Eye (tissue), 1 donor: ENCODE results near the gene SLC26A3.

Source experiments
- DNase-seq: peaks from one replicate; pipeline ENCODE4 v3.0.0-alpha.2; 2015

The SLC26A3 gene

GRCh38 chr7:107815254-107815882, 12.3 kb upstream of the SLC26A3 start:
- no peak for DNase-seq

GRCh38 chr7:107813524-107813923, 10.5 kb upstream of the SLC26A3 start:
- DNase-seq: no peak

- no peak for DNase-seq
These were observed 8.9 kb upstream of the SLC26A3 start for GRCh38 chr7:107811934-107812333.

- DNase-seq: no peak
These were observed 7.6 kb upstream of the SLC26A3 start for GRCh38 chr7:107810626-107811025.

- DNase-seq: no peak
These were observed 6.2 kb upstream of the SLC26A3 start for GRCh38 chr7:107809179-107809578.

- no peak for DNase-seq
These were observed 3.3 kb downstream of the SLC26A3 start for GRCh38 chr7:107799647-107800264.

GRCh38 chr7:107792364-107792763, 10.7 kb downstream of the SLC26A3 start:
- DNase-seq: no peak

GRCh38 chr7:107789647-107790046, 13.4 kb downstream of the SLC26A3 start:
- DNase-seq: no peak

- DNase-seq: no peak
These were observed 14.4 kb downstream of the SLC26A3 start for GRCh38 chr7:107788662-107789061.

GRCh38 chr7:107788216-107788615, 14.8 kb downstream of the SLC26A3 start:
- no peak for DNase-seq

GRCh38 chr7:107785926-107786325, 17.1 kb downstream of the SLC26A3 start:
- DNase-seq: no peak

- DNase-seq: no peak
These were observed 17.9 kb downstream of the SLC26A3 start for GRCh38 chr7:107785170-107785569.

- DNase-seq: no peak
These were observed 19.4 kb downstream of the SLC26A3 start for GRCh38 chr7:107783648-107784047.

- DNase-seq: no peak
These were observed 20.6 kb downstream of the SLC26A3 start for GRCh38 chr7:107782374-107782773.

GRCh38 chr7:107779647-107780099, 23.4 kb downstream of the SLC26A3 start:
- no peak for DNase-seq

- DNase-seq: no peak
These were observed 24.7 kb downstream of the SLC26A3 start for GRCh38 chr7:107778283-107778682.

- no peak for DNase-seq
These were observed 25.3 kb downstream of the SLC26A3 start for GRCh38 chr7:107777702-107778101.

GRCh38 chr7:107773027-107773426, 30.0 kb downstream of the SLC26A3 start:
- DNase-seq: no peak

GRCh38 chr7:107768263-107768662, 34.8 kb downstream of the SLC26A3 start:
- no peak for DNase-seq

GRCh38 chr7:107767391-107767790, 35.6 kb downstream of the SLC26A3 start:
- no peak for DNase-seq

GRCh38 chr7:107758667-107759066, 44.4 kb downstream of the SLC26A3 start:
- no peak for DNase-seq

- DNase-seq: no peak
These were observed 48.4 kb downstream of the SLC26A3 start for GRCh38 chr7:107754642-107755041.

- no peak for DNase-seq
These were observed 51.9 kb downstream of the SLC26A3 start for GRCh38 chr7:107751113-107751512.

GRCh38 chr7:107746006-107746405, 57.0 kb downstream of the SLC26A3 start:
- no peak for DNase-seq

- no peak for DNase-seq
These were observed 58.7 kb downstream of the SLC26A3 start for GRCh38 chr7:107744345-107744750.
